Muscle layer of colon (tissue), 2 donors: ENCODE data around the gene C17orf78.
"Not testable (repeated sequence)": the region's sequence is repeated elsewhere in the genome, so short reads cannot be mapped to it uniquely, and the experiment has no call there.

ENCODE experiments used
- H3K27ac ChIP-seq: one replicate; pipeline ENCODE4 v1.7.0; 2013; ENCODE audit warnings: low read depth, mild to moderate bottlenecking, low read length, moderate library complexity
- H3K27me3 ChIP-seq, 2 donors: one replicate each; pipeline ENCODE4 v1.7.0; 2013; ENCODE audit warnings: low read length in 2 of 2, mild to moderate bottlenecking in 2 of 2; ENCODE audit not compliant: insufficient read depth in 2 of 2, control insufficient read depth in 1 of 2
- H3K36me3 ChIP-seq: one replicate; pipeline ENCODE4 v1.7.0; 2013; ENCODE audit warnings: mild to moderate bottlenecking, low read length; ENCODE audit not compliant: insufficient read depth
- H3K4me1 ChIP-seq: one replicate; pipeline ENCODE4 v1.7.0; 2013; ENCODE audit warnings: mild to moderate bottlenecking, low read length; ENCODE audit not compliant: insufficient read depth
- H3K4me3 ChIP-seq, 2 donors: one replicate each; pipeline ENCODE4 v1.7.0; 2013; ENCODE audit warnings: low read length in 2 of 2, low read depth in 1 of 2, mild to moderate bottlenecking in 1 of 2, moderate library complexity in 1 of 2
- H3K9ac ChIP-seq: one replicate; pipeline ENCODE4 v1.7.0; 2013; ENCODE audit warnings: low read length
- H3K9me3 ChIP-seq: one replicate; pipeline ENCODE4 v1.7.0; 2013; ENCODE audit warnings: mild to moderate bottlenecking, low read length
- donor health status: abdominal sarcoma.
- donor health status: Adenocarcinoma of cecum.

Gene C17orf78

GRCh38 chr17:37441369-37442014 is 65.7 kb downstream of the C17orf78 start:
- H3K9ac ChIP-seq, H3K4me3 ChIP-seq, H3K27me3 ChIP-seq, H3K9me3 ChIP-seq, H3K4me1 ChIP-seq, H3K27ac ChIP-seq: not testable (repeated sequence)
- peaks cover 52% of the 10 kb centered on the region for H3K36me3 ChIP-seq
